Activated CD8-positive, alpha-beta memory T cell treated with anti-CD3 and anti-CD28 coated beads, Interleukin-2, amount 50 U/mL, for 24 hours (primary cell): ENCODE data around the gene MARCHF9.

Source experiments
- DNase-seq: peaks from one replicate; pipeline ENCODE4 v3.0.0-alpha.2; 2020; ENCODE audit errors: extremely low read depth

MARCHF9 gene

DNA sequence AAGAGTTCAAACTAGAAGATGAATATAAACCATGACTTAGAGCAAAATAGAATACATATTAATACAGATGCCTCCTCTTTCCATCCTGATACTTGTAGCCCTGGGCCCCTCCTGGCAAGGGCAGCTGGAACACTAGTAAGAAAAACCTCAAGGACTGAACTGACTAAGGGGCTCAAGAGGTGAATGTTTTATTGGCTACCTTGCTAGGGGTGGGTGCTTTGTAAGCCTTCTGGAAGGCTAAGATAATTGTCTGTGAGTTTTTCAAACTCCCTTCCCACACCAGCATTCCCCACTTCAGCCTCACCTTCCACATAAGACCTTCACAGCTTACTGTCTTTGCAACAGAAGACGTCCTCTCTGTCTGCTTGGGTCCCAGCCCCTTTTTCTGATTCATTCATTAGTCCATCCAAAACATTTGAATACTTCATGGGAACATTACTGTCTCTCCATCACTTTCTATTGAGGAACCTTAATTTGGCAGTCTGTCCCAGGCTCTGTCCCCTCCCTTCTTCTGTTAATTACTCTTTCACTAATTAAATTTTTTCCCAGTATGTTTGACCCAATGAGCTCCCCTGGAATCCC, 1.1 kb upstream of the MARCHF9 start:
- DNase-seq: no peak

DNA sequence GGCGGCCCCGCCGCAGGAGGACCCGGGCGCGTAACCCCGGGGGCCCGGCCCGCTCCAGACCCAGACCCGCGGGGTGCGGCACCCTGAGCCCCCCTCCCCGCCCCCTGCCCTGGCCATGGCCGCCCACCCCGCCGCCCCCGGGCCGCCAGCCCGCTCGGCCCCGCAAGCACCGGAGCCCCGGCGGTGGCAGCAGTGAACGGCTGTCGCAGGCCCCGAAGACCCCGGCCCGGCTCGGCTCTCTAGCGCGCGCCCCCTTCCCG, 221 bp downstream of the MARCHF9 start:
- DNase-seq: no peak

- DNase-seq: no peak
Measured at GRCh38 chr12:57755454-57756372, 810 bp downstream of the MARCHF9 start.

- no peak for DNase-seq
Measured at GRCh38 chr12:57756406-57757341, 1.8 kb downstream of the MARCHF9 start.

GRCh38 chr12:57757771-57758170, 2.9 kb downstream of the MARCHF9 start:
- DNase-seq: no peak

DNA sequence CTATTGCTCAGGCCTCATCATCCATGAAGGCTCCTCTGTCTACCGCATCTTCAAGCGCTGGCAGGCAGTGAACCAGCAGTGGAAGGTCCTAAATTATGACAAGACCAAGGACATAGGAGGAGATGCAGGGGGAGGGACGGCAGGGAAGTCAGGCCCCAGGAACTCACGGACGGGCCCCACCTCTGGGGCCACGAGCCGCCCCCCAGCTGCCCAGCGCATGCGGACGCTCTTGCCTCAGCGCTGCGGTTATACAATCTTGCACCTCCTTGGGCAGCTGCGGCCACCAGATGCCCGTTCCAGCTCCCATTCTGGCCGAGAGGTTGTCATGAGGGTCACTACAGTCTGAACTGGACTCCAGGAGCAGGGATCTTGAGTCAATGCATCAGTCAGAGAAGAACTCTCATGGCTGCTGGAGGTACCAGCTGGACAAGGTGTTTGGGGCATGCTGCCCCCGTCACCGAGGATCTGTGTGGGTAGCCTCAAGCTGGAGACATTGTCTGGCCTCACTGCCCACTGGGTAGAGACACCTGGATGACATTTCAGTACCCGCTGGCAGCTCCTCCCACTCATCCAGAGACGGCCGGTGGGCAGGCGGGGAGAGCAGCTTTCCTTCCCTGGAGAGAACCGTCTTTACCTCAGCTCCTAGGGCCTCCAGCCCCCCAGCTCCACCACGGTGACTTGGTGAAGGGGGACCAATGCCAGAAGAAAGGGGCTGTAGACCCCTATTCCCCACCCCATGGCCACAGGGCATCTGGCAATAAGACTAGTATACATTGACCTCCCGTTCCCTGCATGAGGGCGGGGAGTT, 3.9 kb downstream of the MARCHF9 start:
- DNase-seq: no peak

GRCh38 chr12:57759360-57759980, 4.6 kb downstream of the MARCHF9 start:
- no peak for DNase-seq

- no peak for DNase-seq
Measured at GRCh38 chr12:57760347-57760982, 5.6 kb downstream of the MARCHF9 start.

- no peak for DNase-seq
Measured at GRCh38 chr12:57761391-57761998, 6.6 kb downstream of the MARCHF9 start.

DNA sequence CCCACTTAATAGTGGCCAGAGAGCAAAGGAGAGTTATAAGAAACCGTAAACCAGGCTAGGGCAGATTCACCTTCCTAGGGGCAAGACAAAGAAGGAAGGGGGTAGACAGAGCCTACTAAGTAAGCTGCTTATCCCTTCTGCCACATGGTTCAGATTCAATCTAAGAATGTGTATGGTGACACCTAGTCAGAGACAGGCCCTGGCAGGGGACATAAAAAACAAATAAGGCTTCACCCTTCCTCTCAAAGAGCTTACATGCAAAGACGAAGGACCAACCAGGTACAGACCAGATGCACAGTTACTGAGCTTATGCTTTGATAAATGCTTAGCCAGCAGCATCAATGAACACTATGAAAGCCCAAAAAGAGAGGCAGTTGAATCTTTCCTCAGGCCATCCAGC, 7.6 kb downstream of the MARCHF9 start:
- no peak for DNase-seq

DNA sequence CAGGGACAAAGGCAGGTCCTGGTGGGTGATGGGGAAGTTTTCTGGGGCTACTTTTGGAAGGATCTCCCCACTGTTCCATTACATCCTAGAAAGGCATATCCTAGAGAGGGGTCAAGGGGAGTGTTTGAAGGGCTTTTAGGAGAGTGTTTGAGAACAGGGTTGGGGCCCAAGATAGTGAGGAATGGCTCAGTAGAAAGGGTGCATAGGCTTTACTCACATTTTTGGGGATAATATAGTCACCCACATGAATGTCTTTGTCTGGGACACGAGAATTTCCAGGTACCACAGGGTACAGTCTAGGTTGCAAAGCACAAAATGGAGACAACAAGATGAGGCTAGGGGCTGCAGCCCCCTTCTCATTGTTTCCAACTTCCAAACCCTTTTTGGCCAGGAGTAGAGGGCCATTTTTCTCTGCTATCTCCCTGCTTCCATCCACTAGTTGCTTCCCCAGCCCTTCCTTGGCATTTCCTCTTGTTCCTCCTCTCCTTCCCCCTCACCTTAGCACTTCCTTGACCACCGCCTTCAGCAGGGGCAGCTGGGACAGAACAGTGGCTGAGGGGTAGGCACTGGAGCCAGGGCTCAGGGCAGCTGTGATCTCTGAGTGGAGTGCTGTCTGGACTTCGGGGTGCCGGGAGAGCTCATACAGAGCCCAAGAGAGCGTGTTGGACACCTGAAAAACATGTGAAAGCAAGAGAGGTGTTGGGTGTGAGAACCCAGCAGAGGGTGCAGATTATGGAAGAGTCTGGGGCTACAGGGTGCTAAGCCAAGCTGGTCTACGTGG, 9.2 kb downstream of the MARCHF9 start:
- DNase-seq: no peak

- no peak for DNase-seq
Measured at GRCh38 chr12:57764662-57765002, 9.7 kb downstream of the MARCHF9 start.

GRCh38 chr12:57765003-57765697, 10.2 kb downstream of the MARCHF9 start:
- no peak for DNase-seq

DNA sequence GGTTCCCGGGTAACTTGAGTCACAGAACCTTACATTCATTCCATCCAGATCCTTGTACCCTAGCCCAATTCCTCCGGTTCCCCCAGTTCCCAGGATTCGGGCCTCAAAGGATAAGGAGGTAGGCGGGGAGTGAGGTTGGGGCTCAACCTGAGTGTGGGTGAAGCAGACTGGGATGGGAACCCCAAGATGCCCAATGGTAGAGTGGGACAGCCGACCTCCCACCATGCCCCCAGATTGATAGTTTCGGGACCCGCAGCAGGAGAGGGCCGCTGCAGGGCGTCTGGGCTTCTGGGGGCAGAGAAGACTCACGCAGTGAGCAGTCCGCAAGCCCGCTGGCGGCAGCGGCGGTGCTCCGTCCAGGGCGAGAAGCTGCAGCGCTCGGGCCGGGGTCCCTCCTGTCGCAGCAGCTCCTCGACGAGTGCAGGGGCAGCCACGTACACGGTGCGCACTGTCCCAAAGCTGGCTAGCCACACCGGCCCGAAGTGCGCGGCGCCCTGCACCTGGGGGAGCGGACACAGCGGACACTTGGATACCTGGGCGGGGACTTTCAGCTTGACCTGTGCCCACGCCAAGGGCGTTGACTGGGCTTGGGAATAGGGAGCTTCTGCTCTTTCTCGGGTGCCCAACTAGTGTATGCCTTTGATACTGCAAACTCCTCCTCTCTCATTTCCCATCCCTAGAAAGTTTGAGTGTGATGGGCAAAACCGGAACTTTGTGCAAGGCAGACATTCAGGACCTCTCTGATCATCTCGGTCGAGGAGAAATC, 11.0 kb downstream of the MARCHF9 start:
- DNase-seq: no peak

DNA sequence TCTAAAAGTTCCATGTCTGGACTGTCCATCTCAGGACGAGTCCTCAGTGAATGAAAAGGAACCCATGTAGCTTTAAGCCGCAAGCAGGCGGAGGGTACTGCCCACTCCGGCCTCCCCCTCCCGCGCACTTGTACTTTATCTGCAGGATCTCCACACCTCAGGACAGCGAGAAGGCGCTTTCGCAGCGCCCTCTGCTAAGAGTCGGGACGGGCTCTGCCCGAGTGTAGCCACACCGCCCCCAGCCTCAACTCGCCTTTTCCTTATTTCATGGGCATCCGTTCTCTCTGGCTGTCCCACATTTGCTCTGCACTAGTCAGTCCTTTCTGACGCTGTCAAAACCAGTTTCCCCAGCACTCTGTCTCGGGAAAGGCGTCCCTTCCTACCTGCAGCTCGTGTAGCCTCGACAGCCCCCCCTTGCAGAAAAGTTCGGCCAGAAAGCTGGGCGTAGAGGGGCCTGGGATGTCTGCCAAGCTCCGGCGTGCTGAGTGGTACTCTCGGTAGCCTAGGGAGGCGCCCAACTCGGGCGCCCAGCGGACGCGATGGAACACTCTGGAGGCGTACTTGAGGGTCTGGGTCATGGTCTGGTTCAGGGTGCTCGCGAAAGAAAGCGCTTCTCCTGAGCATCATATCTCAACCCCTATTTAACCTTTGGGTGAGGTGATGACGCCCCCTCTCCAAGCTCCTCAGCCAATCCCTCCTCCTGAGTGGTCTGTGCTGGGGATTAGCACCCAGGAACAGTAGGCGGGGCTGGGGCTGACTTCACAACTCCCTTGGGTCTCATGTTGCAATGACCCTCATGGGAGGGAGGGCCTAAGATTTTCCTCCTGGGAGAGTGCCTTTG, 11.8 kb downstream of the MARCHF9 start, which contains the start of gene CYP27B1:
CYP27B1 (minus strand) TSS at position 615 of the 841 bp plus-strand sequence; CDS start at position 578, 37 bp downstream.
- no peak for DNase-seq

DNA sequence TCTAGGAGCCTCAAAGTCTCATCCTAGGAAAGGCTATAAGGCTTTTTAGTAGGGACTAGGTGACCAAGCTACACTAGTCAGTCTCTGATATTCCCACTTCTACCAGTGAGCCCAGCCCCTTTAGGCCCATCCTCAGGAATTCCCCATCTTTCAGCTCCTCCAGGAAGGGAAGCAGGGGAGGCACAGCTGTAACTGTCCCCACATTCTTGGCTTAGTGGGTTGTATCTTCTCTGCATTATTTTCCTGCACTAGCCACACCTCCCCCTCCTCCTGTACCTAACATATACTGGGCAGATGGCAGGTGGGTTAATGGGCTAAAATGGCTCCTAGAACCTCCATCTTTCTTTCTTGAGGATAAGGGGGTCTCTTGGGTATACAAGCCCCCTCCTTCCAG, 12.4 kb downstream of the MARCHF9 start:
- no peak for DNase-seq

DNA sequence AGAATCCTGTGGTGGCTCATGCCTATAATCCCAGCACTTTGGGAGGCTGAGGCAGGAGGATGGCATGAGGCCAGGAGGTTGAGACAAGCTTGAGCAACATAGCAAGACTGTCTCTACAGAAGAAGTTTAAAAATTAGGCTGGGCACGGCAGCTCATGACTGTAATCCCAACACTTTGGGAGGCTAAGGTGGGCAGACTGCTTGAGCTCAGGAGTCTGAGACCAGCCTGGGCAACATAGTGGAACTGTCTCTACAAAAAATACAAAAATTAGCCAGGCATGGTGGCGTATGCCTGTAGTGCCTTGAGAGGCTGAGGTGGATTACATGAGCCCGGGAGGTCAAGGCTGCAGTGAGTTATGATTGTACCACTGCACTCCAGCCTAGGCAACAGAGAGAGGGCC, 13.0 kb downstream of the MARCHF9 start:
- no peak for DNase-seq
